DOHH2 (cell line): Measurements from ENCODE around the gene TEAD4.

Source experiments
- H3F3A ChIP-seq: fragments of 200-600 bp; sonication (generic), shearing (Covaris generic); 2 replicates; pipeline ENCODE4 v1.6.0; 2016; ENCODE audit warnings: antibody characterized with exemption, mild to moderate bottlenecking; ENCODE audit not compliant: control insufficient read depth, insufficient read depth
- H3K27ac ChIP-seq: fragments of 200-600 bp; sonication (generic); 2 replicates; pipeline ENCODE4 v1.5.1; 2014; ENCODE audit warnings: low read depth, mild to moderate bottlenecking, low read length, moderate library complexity
- H3K27me3 ChIP-seq: fragments of 200-600 bp; sonication (generic); 2 replicates; pipeline ENCODE4 v1.6.1; 2014; ENCODE audit warnings: mild to moderate bottlenecking, low read length, mixed read lengths; ENCODE audit not compliant: control insufficient read depth
- H3K36me3 ChIP-seq: fragments of 200-600 bp; sonication (generic); 2 replicates; pipeline ENCODE4 v1.6.1; 2014; ENCODE audit warnings: mild to moderate bottlenecking, low read length, moderate library complexity, mixed read lengths; ENCODE audit not compliant: control insufficient read depth
- H3K4me1 ChIP-seq: fragments of 200-600 bp; sonication (generic); 2 replicates; pipeline ENCODE4 v1.6.1; 2014; ENCODE audit warnings: mild to moderate bottlenecking, low read length, mixed read lengths; ENCODE audit not compliant: control insufficient read depth
- H3K4me2 ChIP-seq: fragments of 200-600 bp; sonication (generic); 2 replicates; pipeline ENCODE4 v1.6.0; 2014; ENCODE audit warnings: mild to moderate bottlenecking, low read length, moderate library complexity
- H3K4me3 ChIP-seq: fragments of 200-600 bp; sonication (generic); 2 replicates; pipeline ENCODE4 v1.5.1; 2014; ENCODE audit warnings: mild to moderate bottlenecking, low read length, mixed read lengths
- H3K79me2 ChIP-seq: fragments of 200-600 bp; sonication (generic); 2 replicates; pipeline ENCODE4 v1.6.1; 2014; ENCODE audit warnings: mild to moderate bottlenecking, low read length, mixed read lengths; ENCODE audit not compliant: control insufficient read depth
- H3K9me2 ChIP-seq: fragments of 200-600 bp; sonication (generic); replicated peaks from 2 replicates; pipeline ENCODE4 v1.6.1; 2014; ENCODE audit warnings: mild to moderate bottlenecking, low read length, mixed read lengths; ENCODE audit not compliant: control insufficient read depth
- H3K9me3 ChIP-seq: fragments of 200-600 bp; sonication (generic); 2 replicates; pipeline ENCODE4 v1.6.1; 2014; ENCODE audit warnings: antibody characterized with exemption, low read length, mixed read lengths; ENCODE audit not compliant: control insufficient read depth, insufficient read depth
- H4K20me1 ChIP-seq: fragments of 200-600 bp; sonication (generic); 2 replicates; pipeline ENCODE4 v1.6.0; 2014; ENCODE audit warnings: low read depth, mild to moderate bottlenecking, antibody characterized with exemption, low read length, moderate library complexity; ENCODE audit not compliant: control insufficient read depth, insufficient read depth
- CTCF ChIP-seq: fragments of 200-600 bp; sonication (generic); IDR thresholded peaks from one replicate; pipeline ENCODE4 v1.5.1; 2014; ENCODE audit warnings: antibody characterized with exemption, mild to moderate bottlenecking, low read depth, low read length; ENCODE audit not compliant: poor library complexity, severe bottlenecking
- EZH2phosphoT487 ChIP-seq: fragments of 200-600 bp; sonication (generic); IDR thresholded peaks from 2 replicates; pipeline ENCODE4 v1.6.1; 2017; ENCODE audit warnings: borderline replicate concordance, mild to moderate bottlenecking, antibody characterized with exemption, low read length, moderate library complexity, mixed read lengths

The TEAD4 gene

GRCh38 chr12:3000548-3001275 is 41.5 kb downstream of the TEAD4 start:
- Histone ChIP-seq H3F3A (no peaks in the 10 kb centered on the region), H3K4me1 (no peaks in the 10 kb centered on the region), H3K27ac (no peak overlapping the region), H3K4me2 (no peak overlapping the region), H3K36me3 (peaks cover 5% of the 10 kb centered on the region; the same call in 1 of the 2 replicates), H3K9me3 (no peaks in the 10 kb centered on the region), H3K9me2 (no peaks in the 10 kb centered on the region), H3K27me3 (no peaks in the 10 kb centered on the region), H3K4me3 (no peak overlapping the region), H3K79me2 (no peaks in the 10 kb centered on the region), H4K20me1 (no peaks in the 10 kb centered on the region)
- TF ChIP-seq EZH2phosphoT487 = no peak

- H3K4me3 ChIP-seq = no peak overlapping the region
- no peak for TF ChIP-seq CTCF
- TF ChIP-seq EZH2phosphoT487 = no peak
- H3K9me2 ChIP-seq = no peaks in the 10 kb centered on the region
- H3K4me2 ChIP-seq = no peak overlapping the region
- H4K20me1 ChIP-seq = no peaks in the 10 kb centered on the region
- H3K9me3 ChIP-seq = no peaks in the 10 kb centered on the region
- H3K4me1 ChIP-seq = no peaks in the 10 kb centered on the region
- no peak overlapping the region for H3K27ac ChIP-seq
- H3F3A ChIP-seq = no peaks in the 10 kb centered on the region
- no peaks in the 10 kb centered on the region for H3K79me2 ChIP-seq
- peaks cover 5% of the 10 kb centered on the region; the same call in 1 of the 2 replicates for H3K36me3 ChIP-seq
- no peaks in the 10 kb centered on the region for H3K27me3 ChIP-seq
Measured at GRCh38 chr12:3002646-3003045, 43.4 kb downstream of the TEAD4 start.

- H3K79me2 ChIP-seq = no peaks in the 10 kb centered on the region
- H3K4me3 ChIP-seq = no peak overlapping the region
- peaks cover 5% of the 10 kb centered on the region; the same call in 1 of the 2 replicates for H3K36me3 ChIP-seq
- no peaks in the 10 kb centered on the region for H4K20me1 ChIP-seq
- no peak overlapping the region for H3K27ac ChIP-seq
- no peak overlapping the region for H3K4me2 ChIP-seq
- H3K4me1 ChIP-seq = no peaks in the 10 kb centered on the region
- H3K9me3 ChIP-seq = no peaks in the 10 kb centered on the region
- H3K27me3 ChIP-seq = no peaks in the 10 kb centered on the region
- H3F3A ChIP-seq = no peaks in the 10 kb centered on the region
- TF ChIP-seq EZH2phosphoT487 (no peak), CTCF (no peak)
- H3K9me2 ChIP-seq = no peaks in the 10 kb centered on the region
Measured at GRCh38 chr12:3003357-3003992, 44.3 kb downstream of the TEAD4 start.
